Aorta (tissue), 5 donors: ENCODE measurements around the gene PLXNB1. TPM values are rescaled to one million over a fixed set of nuclear protein-coding genes. Genes with fewer than 3 reads are reported as not detected.
"Not testable (repeated sequence)": the region's sequence is repeated elsewhere in the genome, so short reads cannot be mapped to it uniquely, and the experiment has no call there.

Experiments used
- ATAC-seq: fragments of 200-7000 bp; cut with Tn5 transposase; one replicate; pipeline ENCODE4 v1.9.1; 2022; ENCODE audit warnings: moderate library complexity; ENCODE audit not compliant: low FRiP score
- DNase-seq, 2 donors: peaks; one replicate each; pipeline ENCODE4 v3.0.0-alpha.2; 2020
- H3K27ac ChIP-seq, 2 donors: one replicate each; pipeline ENCODE4 v1.5.1; 2013; ENCODE audit warnings: low read length in 2 of 2, mild to moderate bottlenecking in 2 of 2, moderate library complexity in 2 of 2, control low read depth in 1 of 2, inconsistent platforms in 1 of 2, low read depth in 1 of 2
- H3K27me3 ChIP-seq, 2 donors: one replicate each; pipeline ENCODE4 v1.6.1; 2013; ENCODE audit warnings: control low read depth in 1 of 2, low read length in 1 of 2, mild to moderate bottlenecking in 1 of 2, moderate library complexity in 1 of 2; ENCODE audit not compliant: insufficient read depth in 2 of 2, control insufficient read depth in 1 of 2
- H3K36me3 ChIP-seq, 2 donors: one replicate each; pipeline ENCODE4 v1.6.1; 2013; ENCODE audit warnings: control low read depth in 1 of 2, low read length in 1 of 2, mild to moderate bottlenecking in 1 of 2; ENCODE audit not compliant: insufficient read depth in 2 of 2, control insufficient read depth in 1 of 2
- H3K4me1 ChIP-seq, 2 donors: one replicate each; pipeline ENCODE4 v1.6.1; 2013; ENCODE audit warnings: low read length in 2 of 2, control low read depth in 1 of 2, mild to moderate bottlenecking in 1 of 2, moderate library complexity in 1 of 2; ENCODE audit not compliant: insufficient read depth in 2 of 2, control insufficient read depth in 1 of 2
- H3K4me3 ChIP-seq, 2 donors: one replicate each; pipeline ENCODE4 v1.5.1; 2013; ENCODE audit warnings: low read length in 2 of 2, control low read depth in 1 of 2, mild to moderate bottlenecking in 1 of 2
- H3K9me3 ChIP-seq: one replicate; pipeline ENCODE4 v1.6.1; 2013; ENCODE audit warnings: mild to moderate bottlenecking, low read length; ENCODE audit not compliant: control insufficient read depth
- WGBS, 2 donors: extraction: QIAGEN DNeasy Blood & Tissue Kit; methylation state at CpG; one replicate each; pipeline ENCODE4 v1.1.7; 2013; 5-methylcytosine and 5-hydroxymethylcytosine counted together
- intact Hi-C, 2 donors: fragments of 100-400 bp; cut with DNase I; formaldehyde crosslinking; loops; one replicate each; pipeline versions ENCODE4 v1.14.2 to v1.15.0; 2022
- polyA plus RNA-seq, 2 donors: library from polyadenylated mRNA; stranded (reverse); fragments of 200-250 nt; gene quantifications; one replicate each; pipeline ENCODE4 v1.2.3, GENCODE V29; 2013
- total RNA-seq, 2 donors: library from RNA; stranded (reverse); fragmentation: NEBNext Ultra II Directional; extraction: Animal tissue kit (Norgen Biotek cat#: 25700); gene quantifications; one replicate each; pipeline ENCODE4 v1.2.1, GENCODE V29; 2021
- donor health status: healthy with polysubstance abuse.
- donor health status: Bipolar disorder and iron deficiency.
- donor health status: DM: no; HTN: no; CAD: no.
- donor health status: DM: no; HTN: no; CAD: no.
- donor health status: DM: yes; HTN: yes; CAD: no.

Gene PLXNB1
- total and polyA plus RNA-seq, 4 donors, result 26.3 to 235 (median 92.5) TPM

DNA sequence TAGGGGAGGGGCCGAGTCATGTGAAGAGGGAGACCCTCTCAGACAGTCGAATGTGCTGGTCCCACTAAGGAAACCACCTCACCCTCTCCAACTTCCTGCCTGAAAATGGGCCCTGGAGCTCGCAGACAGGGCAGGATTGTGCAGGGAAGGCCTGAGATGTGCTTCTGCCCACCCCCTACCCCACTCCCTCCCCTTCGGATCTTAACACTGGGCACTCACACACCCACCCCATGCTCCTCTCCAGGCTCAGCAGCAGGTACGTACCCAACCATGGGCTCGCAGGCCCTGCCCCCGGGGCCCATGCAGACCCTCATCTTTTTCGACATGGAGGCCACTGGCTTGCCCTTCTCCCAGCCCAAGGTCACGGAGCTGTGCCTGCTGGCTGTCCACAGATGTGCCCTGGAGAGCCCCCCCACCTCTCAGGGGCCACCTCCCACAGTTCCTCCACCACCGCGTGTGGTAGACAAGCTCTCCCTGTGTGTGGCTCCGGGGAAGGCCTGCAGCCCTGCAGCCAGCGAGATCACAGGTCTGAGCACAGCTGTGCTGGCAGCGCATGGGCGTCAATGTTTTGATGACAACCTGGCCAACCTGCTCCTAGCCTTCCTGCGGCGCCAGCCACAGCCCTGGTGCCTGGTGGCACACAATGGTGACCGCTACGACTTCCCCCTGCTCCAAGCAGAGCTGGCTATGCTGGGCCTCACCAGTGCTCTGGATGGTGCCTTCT, 36.7 kb upstream of the PLXNB1 start:
- Histone ChIP-seq H3K27me3 (no peaks in the 10 kb centered on the region), H3K9me3 (no peaks in the 10 kb centered on the region), H3K4me1 (no peaks in the 10 kb centered on the region), H3K27ac (peak overlapping the region; percentile 50 to 94), H3K4me3 (peak overlapping the region in 1 of 2 donors; percentile 26), H3K36me3 (no peaks in the 10 kb centered on the region)
- peak; percentile 64 to 81 for DNase-seq
- intact Hi-C loops, result loop anchor here (1.0 to 10.0 kb wide), 4 partner anchors 36 to 221 kb away; partner anchors contain the start of genes NCKIPSD (in 2 of the 2), SHISA5 (in 2 of the 2) and SLC26A6 (in 1 of the 2)
- no peak for ATAC-seq
- 12 to 16% methylated on average over 19 of the region's 19 CpGs for WGBS, 2 donors

DNA sequence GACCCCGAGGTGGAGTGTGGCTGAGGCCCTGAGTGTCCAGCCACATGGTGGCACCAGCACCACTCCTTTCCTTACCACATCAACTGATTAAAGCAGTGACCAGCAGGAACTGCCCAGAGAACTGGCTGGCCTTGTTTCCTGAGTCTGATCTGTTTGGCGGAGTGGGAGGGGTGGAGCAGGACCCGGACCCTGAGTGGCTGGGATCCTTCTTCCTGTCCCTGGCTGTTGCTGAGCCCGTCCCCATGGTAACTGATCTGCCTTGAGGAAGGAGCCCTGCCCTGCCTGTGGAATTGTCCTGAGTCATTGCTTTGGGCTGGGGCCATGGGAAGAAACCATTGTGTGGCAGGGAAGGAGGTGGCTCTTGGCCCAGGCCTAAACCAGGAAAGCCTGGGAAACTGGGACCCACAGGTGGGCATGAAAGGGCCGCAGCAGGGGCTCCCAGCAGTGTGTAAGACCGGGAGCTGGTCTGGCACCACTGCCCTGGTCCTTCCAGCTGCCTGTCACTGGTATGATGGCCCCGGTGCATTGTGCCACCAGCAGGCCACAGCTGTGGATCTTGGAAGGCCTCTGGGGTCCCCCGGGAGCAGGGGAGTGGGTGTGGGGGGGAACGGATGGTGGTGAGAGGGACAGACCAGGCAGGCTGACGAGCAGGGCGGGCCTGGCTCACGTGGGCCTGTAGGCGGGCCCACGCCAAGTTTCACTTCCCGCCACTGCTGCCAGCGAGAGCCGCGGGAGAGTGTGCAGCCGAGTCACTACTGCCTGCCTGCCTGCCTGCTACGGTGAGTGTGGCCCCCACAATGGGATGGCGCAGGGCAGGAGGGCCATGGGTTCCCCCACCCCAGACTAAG, 35.9 kb upstream of the PLXNB1 start:
- no peaks in the 10 kb centered on the region for H3K27me3 ChIP-seq
- H3K36me3 ChIP-seq, result peaks cover 0 to 2% of the 10 kb centered on the region in 2 donors
- H3K4me1 ChIP-seq, result no peaks in the 10 kb centered on the region
- H3K4me3 ChIP-seq, result peak overlapping the region in 1 of 2 donors; percentile 26
- peak overlapping the region; percentile 50 to 94 for H3K27ac ChIP-seq
- DNase-seq, result peak; percentile 98 to 99
- ATAC-seq, result peak; percentile 96
- intact Hi-C loops, result loop anchor here (1.0 to 10.0 kb wide), 6 partner anchors 37 to 222 kb away; partner anchors contain the start of genes NCKIPSD (in 2 of the 2), SHISA5 (in 2 of the 2) and SLC26A6 (in 1 of the 2)
- H3K9me3 ChIP-seq, result no peaks in the 10 kb centered on the region
- 0 to 1% methylated on average over 17 to 21 of the region's 21 CpGs for WGBS, 2 donors

DNA sequence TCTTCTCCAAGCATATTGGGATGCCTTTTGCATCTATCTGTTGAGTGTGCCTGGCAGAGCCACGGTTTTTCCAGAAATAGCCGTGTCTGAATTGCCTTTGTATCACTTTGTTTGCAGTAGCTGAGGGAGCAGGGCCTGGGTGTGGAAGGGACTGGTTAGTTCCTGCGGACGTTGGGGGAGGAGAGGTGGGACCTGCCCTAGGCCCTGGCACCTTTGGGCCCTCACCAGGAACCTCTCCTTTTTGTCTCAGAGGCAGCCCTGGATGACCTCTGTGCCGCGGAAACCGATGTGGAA, 35.3 kb upstream of the PLXNB1 start:
- Histone ChIP-seq H3K27ac (peak overlapping the region in 1 of 2 donors; percentile 82), H3K9me3 (no peaks in the 10 kb centered on the region), H3K36me3 (peaks cover 0 to 5% of the 10 kb centered on the region in 2 donors), H3K4me1 (no peaks in the 10 kb centered on the region), H3K4me3 (no peak overlapping the region), H3K27me3 (no peaks in the 10 kb centered on the region)
- 6 to 8% methylated on average over 7 of the region's 7 CpGs for WGBS, 2 donors
- intact Hi-C loops, result loop anchor here (1.0 to 10.0 kb wide), 5 partner anchors 37 to 222 kb away; partner anchors contain the start of genes NCKIPSD (in 2 of the 2), SHISA5 (in 1 of the 2) and SLC26A6 (in 1 of the 2)
- DNase-seq (no peak), ATAC-seq (no peak)

DNA sequence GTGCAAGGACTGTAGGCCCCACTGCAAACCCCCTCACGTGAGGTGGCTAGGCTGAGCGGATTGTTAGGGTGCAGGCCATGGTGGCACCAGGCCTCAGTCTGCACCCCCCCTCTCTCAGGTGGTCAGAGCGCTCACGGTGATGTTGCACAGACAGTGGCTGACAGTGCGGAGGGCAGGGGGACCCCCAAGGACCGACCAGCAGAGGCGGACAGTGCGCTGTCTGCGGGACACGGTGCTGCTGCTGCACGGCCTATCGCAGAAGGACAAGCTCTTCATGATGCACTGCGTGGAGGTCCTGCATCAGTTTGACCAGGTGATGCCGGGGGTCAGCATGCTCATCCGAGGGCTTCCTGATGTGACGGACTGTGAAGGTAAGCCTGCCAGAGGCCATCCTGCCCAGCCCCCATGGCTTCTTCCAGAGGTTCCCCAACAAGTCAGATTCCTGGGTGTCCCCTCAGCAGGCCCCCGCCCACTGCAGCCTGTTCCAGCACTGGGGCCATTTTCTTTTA, 34.9 kb upstream of the PLXNB1 start:
- H3K27me3 ChIP-seq, result no peaks in the 10 kb centered on the region
- H3K4me3 ChIP-seq, result no peak overlapping the region
- intact Hi-C loops, result loop anchor here (1.0 to 10.0 kb wide), 5 partner anchors 38 to 223 kb away; partner anchors contain the start of genes NCKIPSD (in 2 of the 2), SHISA5 (in 1 of the 2) and SLC26A6 (in 1 of the 2)
- H3K36me3 ChIP-seq, result peaks cover 0 to 6% of the 10 kb centered on the region in 2 donors
- ATAC-seq (no peak), DNase-seq (peak; percentile 62 to 77)
- H3K27ac ChIP-seq, result peak overlapping the region in 1 of 2 donors; percentile 82
- 86 to 90% methylated on average over 17 of the region's 17 CpGs for WGBS, 2 donors
- H3K4me1 ChIP-seq, result no peaks in the 10 kb centered on the region
- H3K9me3 ChIP-seq, result no peaks in the 10 kb centered on the region

DNA sequence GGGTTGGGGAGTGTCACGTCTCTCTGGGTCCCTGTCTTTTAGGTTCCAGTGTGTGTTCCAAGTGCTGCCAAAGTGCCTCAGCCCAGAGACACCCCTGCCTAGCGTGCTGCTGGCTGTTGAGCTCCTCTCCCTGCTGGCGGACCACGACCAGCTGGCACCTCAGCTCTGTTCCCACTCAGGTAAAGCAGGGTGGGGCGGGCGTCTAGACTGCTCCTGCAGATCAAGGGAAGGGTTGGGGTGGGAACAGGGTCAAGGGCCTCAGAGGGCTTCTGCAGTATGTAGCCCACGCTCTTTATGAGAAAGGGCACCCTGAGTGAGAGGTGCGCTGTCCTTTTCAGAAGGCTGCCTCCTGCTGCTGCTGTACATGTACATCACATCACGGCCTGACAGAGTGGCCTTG, 33.8 kb upstream of the PLXNB1 start:
- Histone ChIP-seq H3K27ac (peak overlapping the region in 1 of 2 donors; percentile 4), H3K36me3 (peaks cover 4 to 10% of the 10 kb centered on the region in 2 donors), H3K4me3 (no peak overlapping the region), H3K9me3 (no peaks in the 10 kb centered on the region), H3K27me3 (no peaks in the 10 kb centered on the region), H3K4me1 (no peaks in the 10 kb centered on the region)
- no peak for DNase-seq
- intact Hi-C loops, result loop anchor here (2.0 to 10.0 kb wide), 2 partner anchors 85 to 171 kb away; partner anchors contain the start of gene SLC26A6 (in 1 of the 2)
- no peak for ATAC-seq
- WGBS, 2 donors, result 79 to 80% methylated on average over 9 of the region's 9 CpGs

DNA sequence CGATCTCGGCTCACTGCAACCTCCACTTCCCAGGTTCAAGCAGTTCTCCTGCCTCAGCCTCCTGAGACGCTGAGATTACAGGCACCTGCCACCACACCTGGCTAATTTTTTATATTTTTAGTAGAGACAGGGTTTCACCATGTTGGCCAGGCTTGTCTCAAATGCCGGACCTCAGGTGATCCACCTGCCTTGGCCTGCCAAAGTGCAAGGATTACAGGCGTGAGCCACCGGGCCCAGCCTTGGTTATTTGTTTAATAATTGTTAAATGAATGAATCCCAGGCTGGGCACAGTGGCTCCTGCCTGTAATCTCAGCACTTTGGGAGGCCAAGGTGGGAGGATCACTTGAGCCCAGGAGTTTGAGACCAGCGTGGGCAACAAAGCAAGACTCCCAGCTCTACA, 31.9 kb upstream of the PLXNB1 start:
- H3K27ac ChIP-seq, H3K4me1 ChIP-seq, H3K9me3 ChIP-seq, H3K4me3 ChIP-seq, DNase-seq, H3K27me3 ChIP-seq, ATAC-seq: not testable (repeated sequence)
- 87 to 91% methylated on average over 7 of the region's 7 CpGs for WGBS, 2 donors
- intact Hi-C loops, result loop anchor here in 1 of 2 donors (10.0 kb wide), 1 partner anchor 173 kb away; the partner anchor contains the start of gene SLC26A6
- peaks cover 7 to 11% of the 10 kb centered on the region in 2 donors for H3K36me3 ChIP-seq

DNA sequence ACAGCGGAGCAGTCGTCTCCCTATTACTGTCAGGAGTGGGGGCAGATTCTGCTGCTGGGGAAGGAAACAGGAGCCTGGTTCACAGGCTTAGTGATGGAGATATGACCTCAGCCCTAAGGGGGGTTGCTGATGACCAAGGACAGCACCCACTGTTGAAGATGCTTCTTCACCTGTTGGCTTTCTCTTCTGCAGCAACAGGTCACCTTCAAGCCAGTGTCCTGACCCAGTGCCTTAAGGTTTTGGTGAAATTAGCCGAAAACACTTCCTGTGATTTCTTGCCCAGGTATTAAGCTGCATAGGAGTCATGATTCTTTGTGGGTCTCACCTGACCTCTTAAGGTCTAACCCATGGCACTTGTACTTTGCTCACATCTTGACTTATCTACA, 30.6 kb upstream of the PLXNB1 start:
- Histone ChIP-seq H3K4me1 (no peaks in the 10 kb centered on the region), H3K27me3 (no peaks in the 10 kb centered on the region), H3K9me3 (no peaks in the 10 kb centered on the region), H3K4me3 (no peak overlapping the region), H3K36me3 (peaks cover 7 to 11% of the 10 kb centered on the region in 2 donors), H3K27ac (no peak overlapping the region)
- intact Hi-C loops, result loop anchor here in 1 of 2 donors (10.0 kb wide), 1 partner anchor 174 kb away; the partner anchor contains the start of gene SLC26A6
- ATAC-seq, result no peak
- WGBS, 2 donors, result 84 to 91% methylated on average over 3 of the region's 3 CpGs
- no peak for DNase-seq
